ENCODE measurements around the gene AQP9. TPM values are rescaled to one million over a fixed set of nuclear protein-coding genes. Genes with fewer than 3 reads are reported as not detected.

AQP9 gene, protein sequence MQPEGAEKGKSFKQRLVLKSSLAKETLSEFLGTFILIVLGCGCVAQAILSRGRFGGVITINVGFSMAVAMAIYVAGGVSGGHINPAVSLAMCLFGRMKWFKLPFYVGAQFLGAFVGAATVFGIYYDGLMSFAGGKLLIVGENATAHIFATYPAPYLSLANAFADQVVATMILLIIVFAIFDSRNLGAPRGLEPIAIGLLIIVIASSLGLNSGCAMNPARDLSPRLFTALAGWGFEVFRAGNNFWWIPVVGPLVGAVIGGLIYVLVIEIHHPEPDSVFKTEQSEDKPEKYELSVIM
- polyA plus RNA-seq (2013, experiment 1 of 2): not detected
- not detected for polyA plus RNA-seq (2013, experiment 2 of 2)

DNA sequence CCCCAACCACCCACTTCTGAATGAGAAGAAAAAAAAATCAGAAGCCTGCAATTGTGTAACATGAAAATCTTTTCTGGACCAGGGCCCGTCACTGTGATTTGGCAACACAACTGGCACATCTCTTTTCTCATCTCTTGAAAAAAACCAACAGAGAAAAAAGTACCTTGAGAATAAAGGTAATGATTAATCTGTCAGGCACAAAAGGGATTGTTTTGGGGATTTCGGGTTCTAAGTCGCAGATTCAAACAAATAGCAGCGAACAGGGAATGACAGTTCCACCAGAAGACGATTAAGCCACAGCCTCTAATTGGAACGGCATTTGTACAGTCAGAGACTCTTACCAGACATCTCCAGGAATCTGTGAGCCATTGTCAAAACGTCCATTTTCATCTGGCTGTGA is at the start of gene AQP9:
AQP9 (plus strand) TSS at position 276 of the 400 bp plus-strand sequence. CDS start 185 bp downstream, outside the sequence.
- peaks cover 0 to 14% (median 0%) of the 10 kb centered on the region in 3 experiments for H3K27me3 ChIP-seq (ENCODE audit: control insufficient read depth in 3 of 3, insufficient read depth in 3 of 3, low read depth in 1 of 3, low read length in 3 of 3)
- H3K36me3 ChIP-seq (replicated peaks in 1 of 2; ENCODE audit: control insufficient read depth in 2 of 2, insufficient read depth in 2 of 2, low read length in 2 of 2): no peaks in the 10 kb centered on the region
- no peak within 1 kb of the TSS for H3K4me2 ChIP-seq (ENCODE audit: insufficient read depth, low read length, poor library complexity, severe bottlenecking)
- no peak within 1 kb of the TSS for H2BK5ac ChIP-seq (ENCODE audit: low read length)
- no peaks in the 10 kb centered on the region for H3K79me1 ChIP-seq (ENCODE audit: low read depth, low read length)
- H3K14ac ChIP-seq (ENCODE audit: low read length): no peak within 1 kb of the TSS
- H2BK15ac ChIP-seq (ENCODE audit: low read length): no peak within 1 kb of the TSS
- H3K27ac ChIP-seq (replicated peaks; ENCODE audit: low read length): no peak within 1 kb of the TSS
- no peak within 1 kb of the TSS for H4K91ac ChIP-seq (ENCODE audit: low read depth, low read length, poor library complexity)
- no CpG with 5 or more reads among the region's 7 CpGs for WGBS, 2 donors (ENCODE audit: extremely low coverage in 2 of 2, insufficient read length in 2 of 2, insufficient replicate concordance in 1 of 2)
- no peak within 1 kb of the TSS for H2AFZ ChIP-seq (ENCODE audit: low read length)
- no peak within 1 kb of the TSS for H2AK5ac ChIP-seq (ENCODE audit: low read depth, low read length)
- no peak within 1 kb of the TSS for H3K9ac ChIP-seq (ENCODE audit: low read depth, low read length, poor library complexity)
- H4K8ac ChIP-seq (ENCODE audit: low read depth, low read length): no peak within 1 kb of the TSS
- H3K4me1 ChIP-seq (ENCODE audit: control insufficient read depth in 2 of 2, insufficient read depth in 1 of 2, low read depth in 1 of 2, low read length in 2 of 2): no peaks in the 10 kb centered on the region
- no peak within 1 kb of the TSS for H2BK120ac ChIP-seq (ENCODE audit: low read depth, low read length)
- no peak within 1 kb of the TSS for H2BK12ac ChIP-seq (ENCODE audit: low read length)
- no peak within 1 kb of the TSS for H3K4me3 ChIP-seq (ENCODE audit: low read length in 2 of 2)
- no peak for DNase-seq (ENCODE audit: low spot score)
- H3K4ac ChIP-seq (ENCODE audit: low read length): no peak within 1 kb of the TSS
- H3K23ac ChIP-seq (ENCODE audit: low read depth, low read length, poor library complexity): no peak within 1 kb of the TSS
- no peak within 1 kb of the TSS for H3K18ac ChIP-seq (ENCODE audit: low read length)
- H3K9me3 ChIP-seq (replicated peaks in 1 of 2; ENCODE audit: control insufficient read depth in 2 of 2, insufficient read depth in 1 of 2, low read depth in 1 of 2, low read length in 2 of 2): no peaks in the 10 kb centered on the region

DNA sequence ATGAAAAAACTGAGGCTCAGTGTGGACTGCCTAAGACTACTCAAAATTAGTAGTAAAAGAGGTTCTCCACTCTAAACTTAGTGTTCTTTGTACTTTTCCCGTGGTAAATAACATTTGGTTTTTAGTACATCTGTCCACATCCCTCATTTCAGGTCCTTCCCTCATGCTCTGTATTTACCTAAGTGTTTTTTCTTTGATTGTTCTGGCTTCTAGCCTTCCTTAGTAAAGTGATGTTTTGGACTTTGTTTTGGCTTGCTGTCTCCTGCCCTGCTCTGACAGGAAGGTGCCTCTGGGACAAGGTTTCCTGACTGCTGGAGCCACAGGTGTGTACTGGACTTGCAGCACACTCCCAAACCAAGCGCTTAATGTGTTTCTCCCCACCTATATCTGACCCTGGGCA is 42.8 kb upstream of the AQP9 start:
- Histone ChIP-seq H2AFZ (ENCODE audit: low read length) (no peak overlapping the region), H3K4me2 (ENCODE audit: insufficient read depth, low read length, poor library complexity, severe bottlenecking) (no peak overlapping the region), H2BK12ac (ENCODE audit: low read length) (no peak overlapping the region), H2BK120ac (ENCODE audit: low read depth, low read length) (no peak overlapping the region), H3K4me1 (ENCODE audit: control insufficient read depth in 2 of 2, insufficient read depth in 1 of 2, low read depth in 1 of 2, low read length in 2 of 2) (no peaks in the 10 kb centered on the region), H3K9ac (ENCODE audit: low read depth, low read length, poor library complexity) (no peak overlapping the region), H3K14ac (ENCODE audit: low read length) (no peak overlapping the region), H4K8ac (ENCODE audit: low read depth, low read length) (no peak overlapping the region), H3K4me3 (ENCODE audit: low read length in 2 of 2) (no peak overlapping the region), H3K79me1 (ENCODE audit: low read depth, low read length) (no peaks in the 10 kb centered on the region), H2AK5ac (ENCODE audit: low read depth, low read length) (no peak overlapping the region), H3K23ac (ENCODE audit: low read depth, low read length, poor library complexity) (no peak overlapping the region), H3K9me3 (replicated peaks in 1 of 2; ENCODE audit: control insufficient read depth in 2 of 2, insufficient read depth in 1 of 2, low read depth in 1 of 2, low read length in 2 of 2) (no peaks in the 10 kb centered on the region), H3K27me3 (ENCODE audit: control insufficient read depth in 3 of 3, insufficient read depth in 3 of 3, low read depth in 1 of 3, low read length in 3 of 3) (no peaks in the 10 kb centered on the region), H2BK15ac (ENCODE audit: low read length) (no peak overlapping the region), H3K4ac (ENCODE audit: low read length) (no peak overlapping the region), H4K91ac (ENCODE audit: low read depth, low read length, poor library complexity) (no peak overlapping the region), H2BK5ac (ENCODE audit: low read length) (no peak overlapping the region), H3K36me3 (replicated peaks in 1 of 2; ENCODE audit: control insufficient read depth in 2 of 2, insufficient read depth in 2 of 2, low read length in 2 of 2) (no peaks in the 10 kb centered on the region), H3K18ac (ENCODE audit: low read length) (no peak overlapping the region), H3K27ac (replicated peaks; ENCODE audit: low read length) (no peak overlapping the region)
- DNase-seq (ENCODE audit: low spot score): no peak
- WGBS, 2 donors (ENCODE audit: extremely low coverage in 2 of 2, insufficient read length in 2 of 2, insufficient replicate concordance in 1 of 2): no CpG with 5 or more reads among the region's 2 CpGs

DNA sequence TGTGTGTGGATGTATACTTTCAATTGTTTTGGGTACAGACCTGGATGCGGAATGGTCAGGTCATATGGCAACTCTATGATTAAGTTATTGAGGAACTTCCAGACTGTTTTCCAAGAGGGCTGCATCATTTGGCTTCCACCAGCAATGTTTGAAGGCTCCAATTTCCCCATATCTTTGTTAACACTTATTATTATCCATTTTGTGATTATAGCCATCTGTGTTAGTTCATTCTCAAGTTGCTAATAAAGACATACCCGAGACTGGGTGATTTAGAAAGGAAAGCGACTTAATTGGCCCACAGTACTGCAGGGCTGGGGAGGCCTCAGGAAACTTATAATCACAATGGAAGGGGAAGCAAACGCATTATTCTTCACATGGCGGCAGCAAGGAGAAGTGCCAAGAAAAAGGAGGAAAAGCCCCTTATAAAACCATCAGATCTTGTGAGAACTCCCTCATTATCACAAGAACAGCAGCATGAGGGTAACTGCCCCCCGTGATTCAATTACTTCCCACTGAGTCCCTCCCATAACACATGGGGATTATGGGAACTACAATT is 41.6 kb upstream of the AQP9 start:
- Histone ChIP-seq H3K4me1 (ENCODE audit: control insufficient read depth in 2 of 2, insufficient read depth in 1 of 2, low read depth in 1 of 2, low read length in 2 of 2) (no peaks in the 10 kb centered on the region), H3K27me3 (ENCODE audit: control insufficient read depth in 3 of 3, insufficient read depth in 3 of 3, low read depth in 1 of 3, low read length in 3 of 3) (no peaks in the 10 kb centered on the region), H2BK120ac (ENCODE audit: low read depth, low read length) (no peak overlapping the region), H3K36me3 (replicated peaks in 1 of 2; ENCODE audit: control insufficient read depth in 2 of 2, insufficient read depth in 2 of 2, low read length in 2 of 2) (no peaks in the 10 kb centered on the region), H2BK5ac (ENCODE audit: low read length) (no peak overlapping the region), H3K4ac (ENCODE audit: low read length) (no peak overlapping the region), H3K27ac (replicated peaks; ENCODE audit: low read length) (no peak overlapping the region), H4K91ac (ENCODE audit: low read depth, low read length, poor library complexity) (no peak overlapping the region), H3K79me1 (ENCODE audit: low read depth, low read length) (no peaks in the 10 kb centered on the region), H2AK5ac (ENCODE audit: low read depth, low read length) (no peak overlapping the region), H3K4me2 (ENCODE audit: insufficient read depth, low read length, poor library complexity, severe bottlenecking) (no peak overlapping the region), H3K9ac (ENCODE audit: low read depth, low read length, poor library complexity) (no peak overlapping the region), H3K4me3 (ENCODE audit: low read length in 2 of 2) (no peak overlapping the region), H3K18ac (ENCODE audit: low read length) (no peak overlapping the region), H2AFZ (ENCODE audit: low read length) (no peak overlapping the region), H3K14ac (ENCODE audit: low read length) (no peak overlapping the region), H3K23ac (ENCODE audit: low read depth, low read length, poor library complexity) (no peak overlapping the region), H2BK15ac (ENCODE audit: low read length) (no peak overlapping the region), H3K9me3 (replicated peaks in 1 of 2; ENCODE audit: control insufficient read depth in 2 of 2, insufficient read depth in 1 of 2, low read depth in 1 of 2, low read length in 2 of 2) (no peaks in the 10 kb centered on the region), H2BK12ac (ENCODE audit: low read length) (no peak overlapping the region), H4K8ac (ENCODE audit: low read depth, low read length) (no peak overlapping the region)
- no CpG with 5 or more reads among the region's 6 CpGs for WGBS, 2 donors (ENCODE audit: extremely low coverage in 2 of 2, insufficient read length in 2 of 2, insufficient replicate concordance in 1 of 2)
- DNase-seq (ENCODE audit: low spot score): no peak

DNA sequence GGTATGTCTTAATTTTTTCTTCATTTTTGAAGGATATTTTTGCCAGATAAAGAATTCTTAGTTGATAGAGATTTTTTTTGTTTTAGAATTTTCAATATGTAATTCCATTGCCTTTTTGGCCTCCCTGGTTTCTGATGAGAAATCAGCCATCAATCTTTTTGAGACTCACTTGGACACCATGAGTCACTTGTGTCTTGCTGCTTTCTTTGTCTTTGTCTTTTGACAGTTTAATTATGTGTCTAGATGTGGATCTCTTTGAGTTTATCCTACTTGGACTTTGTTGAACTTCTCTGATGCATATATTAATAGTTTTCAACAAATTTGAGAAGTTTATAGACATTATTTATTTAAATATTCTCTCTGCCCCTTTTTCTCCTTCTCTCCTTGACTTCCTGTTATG is 34.7 kb upstream of the AQP9 start:
- no peak overlapping the region for H2BK120ac ChIP-seq (ENCODE audit: low read depth, low read length)
- no peak overlapping the region for H2BK15ac ChIP-seq (ENCODE audit: low read length)
- H2AFZ ChIP-seq (ENCODE audit: low read length): no peak overlapping the region
- no peak overlapping the region for H4K8ac ChIP-seq (ENCODE audit: low read depth, low read length)
- H3K14ac ChIP-seq (ENCODE audit: low read length): no peak overlapping the region
- no peak overlapping the region for H3K23ac ChIP-seq (ENCODE audit: low read depth, low read length, poor library complexity)
- no peak overlapping the region for H3K4ac ChIP-seq (ENCODE audit: low read length)
- H3K4me2 ChIP-seq (ENCODE audit: insufficient read depth, low read length, poor library complexity, severe bottlenecking): no peak overlapping the region
- no peaks in the 10 kb centered on the region for H3K36me3 ChIP-seq (replicated peaks in 1 of 2; ENCODE audit: control insufficient read depth in 2 of 2, insufficient read depth in 2 of 2, low read length in 2 of 2)
- no peaks in the 10 kb centered on the region for H3K9me3 ChIP-seq (replicated peaks in 1 of 2; ENCODE audit: control insufficient read depth in 2 of 2, insufficient read depth in 1 of 2, low read depth in 1 of 2, low read length in 2 of 2)
- H3K79me1 ChIP-seq (ENCODE audit: low read depth, low read length): no peaks in the 10 kb centered on the region
- DNase-seq (ENCODE audit: low spot score): no peak
- H2AK5ac ChIP-seq (ENCODE audit: low read depth, low read length): no peak overlapping the region
- H2BK12ac ChIP-seq (ENCODE audit: low read length): no peak overlapping the region
- no peaks in the 10 kb centered on the region for H3K27me3 ChIP-seq (ENCODE audit: control insufficient read depth in 3 of 3, insufficient read depth in 3 of 3, low read depth in 1 of 3, low read length in 3 of 3)
- no peak overlapping the region for H3K27ac ChIP-seq (replicated peaks; ENCODE audit: low read length)
- H4K91ac ChIP-seq (ENCODE audit: low read depth, low read length, poor library complexity): no peak overlapping the region
- H3K9ac ChIP-seq (ENCODE audit: low read depth, low read length, poor library complexity): no peak overlapping the region
- no peak overlapping the region for H3K18ac ChIP-seq (ENCODE audit: low read length)
- H3K4me1 ChIP-seq (ENCODE audit: control insufficient read depth in 2 of 2, insufficient read depth in 1 of 2, low read depth in 1 of 2, low read length in 2 of 2): no peaks in the 10 kb centered on the region
- no peak overlapping the region for H2BK5ac ChIP-seq (ENCODE audit: low read length)
- H3K4me3 ChIP-seq (ENCODE audit: low read length in 2 of 2): no peak overlapping the region

All from neuronal stem cell (in vitro differentiated cells).